CD4-positive, alpha-beta T cell treated with Interleukin-1 beta for 1 hour (primary cell): ENCODE results near the gene PLEKHG7.
A peak's percentile ranks its signal among the peaks of the same experiment; 100 is the strongest.
"Not testable (repeated sequence)": the region's sequence is repeated elsewhere in the genome, so short reads cannot be mapped to it uniquely, and the experiment has no call there.

ENCODE experiments used
- DNase-seq, 2 donors: peaks; one replicate each; pipeline ENCODE4 v3.0.0-alpha.2; 2020 to 2022

PLEKHG7 gene

DNA sequence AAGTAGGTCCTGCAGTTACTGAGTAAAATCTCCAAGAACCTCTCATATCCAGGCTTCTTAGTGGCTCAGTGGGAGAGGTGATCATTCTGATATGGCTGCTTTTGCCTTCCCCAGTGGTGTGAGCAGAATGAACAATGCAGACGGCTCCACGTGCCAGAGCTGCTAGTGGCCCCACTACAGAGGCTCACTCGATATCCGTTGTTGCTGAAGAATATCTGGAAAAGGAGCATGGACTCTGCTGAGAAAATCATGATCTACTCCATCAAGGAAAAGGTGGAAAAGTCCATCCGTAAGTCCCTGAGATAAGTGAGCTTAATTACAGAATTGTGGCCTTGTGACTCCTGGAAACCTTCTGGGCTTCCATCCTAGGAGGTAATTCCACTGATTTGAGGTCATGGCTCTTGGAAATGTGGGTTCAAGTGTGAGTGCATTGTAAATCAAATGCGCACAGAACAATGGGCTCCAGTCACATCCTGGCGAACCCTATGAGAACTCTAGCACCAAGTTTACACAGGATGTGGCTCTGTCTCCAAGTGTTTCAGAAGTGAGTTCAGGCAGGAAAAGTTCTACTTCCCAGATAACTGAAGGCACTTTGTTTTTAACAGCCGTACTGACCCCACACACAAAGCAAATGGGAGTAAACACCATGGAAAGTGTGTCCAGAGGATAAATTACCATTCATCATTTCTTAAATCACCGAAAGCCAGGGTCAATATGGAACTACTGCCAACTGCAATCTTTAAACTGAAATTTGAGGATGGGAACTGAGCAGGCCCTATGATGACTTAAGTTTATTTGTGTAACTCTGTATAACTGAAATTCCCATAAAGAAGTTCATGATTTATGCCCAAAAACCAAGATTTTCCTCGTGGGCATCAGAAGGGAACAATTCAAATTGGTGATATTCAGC lies 51.4 kb downstream of the PLEKHG7 start:
- DNase-seq = no peak

GRCh38 chr12:92756898-92757596 lies 54.3 kb downstream of the PLEKHG7 start:
- no peak for DNase-seq

- DNase-seq = peak in 1 of 2 donors; percentile 3
These were observed 54.9 kb downstream of the PLEKHG7 start for GRCh38 chr12:92757597-92758121.

DNA sequence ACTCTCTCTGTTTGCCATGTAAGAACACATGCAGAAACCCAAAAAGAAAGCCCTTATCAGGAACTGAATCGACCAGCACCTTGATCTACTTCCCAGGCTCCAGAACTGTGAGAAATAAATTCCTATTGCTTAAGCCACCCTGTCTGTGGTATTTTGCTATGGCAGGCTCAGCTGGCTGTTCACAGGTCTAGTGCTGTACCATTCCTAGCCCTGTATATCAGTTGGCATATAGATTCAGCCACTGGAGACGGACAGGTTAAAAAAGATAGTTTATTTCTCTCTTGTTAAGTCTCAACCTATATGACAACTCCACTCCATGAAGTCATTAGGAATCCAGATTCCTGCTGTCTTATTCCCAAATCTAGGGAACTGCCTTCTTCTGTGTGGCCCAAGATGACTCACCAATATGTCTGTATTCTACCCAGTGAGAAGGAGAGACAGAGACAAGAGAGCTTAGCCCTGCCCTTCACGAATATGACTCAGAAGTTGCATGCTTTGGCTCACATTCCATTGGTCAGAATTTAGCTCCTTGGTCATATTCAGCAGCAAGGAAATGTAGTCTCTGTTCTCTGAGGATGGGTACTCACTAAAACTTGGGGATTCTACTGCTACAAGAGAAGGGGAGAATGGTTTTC lies 57.0 kb downstream of the PLEKHG7 start:
- no peak for DNase-seq

GRCh38 chr12:92762773-92763172 lies 60.0 kb downstream of the PLEKHG7 start:
- no peak for DNase-seq

- DNase-seq = no peak
These were observed 62.0 kb downstream of the PLEKHG7 start for GRCh38 chr12:92764831-92765230.

DNA sequence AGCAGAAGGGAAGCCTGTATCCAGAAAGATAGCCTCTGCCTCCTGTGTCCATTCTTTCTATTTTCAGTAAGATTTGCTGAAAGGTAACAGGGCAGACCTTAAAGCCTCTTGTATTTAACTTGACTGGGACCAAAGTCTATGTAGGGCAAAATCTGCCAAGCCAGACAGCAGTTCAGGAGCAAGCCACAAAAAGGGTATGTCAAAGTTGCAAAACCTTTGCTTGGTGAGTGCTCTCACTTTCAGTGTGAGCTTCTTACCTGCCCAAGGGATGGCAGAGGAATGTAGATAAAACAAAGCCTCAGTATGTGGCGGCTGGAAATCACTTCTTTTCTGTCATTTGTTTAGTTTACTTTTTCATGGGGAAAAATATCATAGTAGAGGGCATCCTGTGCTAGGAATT lies 63.1 kb downstream of the PLEKHG7 start:
- no peak for DNase-seq

DNA sequence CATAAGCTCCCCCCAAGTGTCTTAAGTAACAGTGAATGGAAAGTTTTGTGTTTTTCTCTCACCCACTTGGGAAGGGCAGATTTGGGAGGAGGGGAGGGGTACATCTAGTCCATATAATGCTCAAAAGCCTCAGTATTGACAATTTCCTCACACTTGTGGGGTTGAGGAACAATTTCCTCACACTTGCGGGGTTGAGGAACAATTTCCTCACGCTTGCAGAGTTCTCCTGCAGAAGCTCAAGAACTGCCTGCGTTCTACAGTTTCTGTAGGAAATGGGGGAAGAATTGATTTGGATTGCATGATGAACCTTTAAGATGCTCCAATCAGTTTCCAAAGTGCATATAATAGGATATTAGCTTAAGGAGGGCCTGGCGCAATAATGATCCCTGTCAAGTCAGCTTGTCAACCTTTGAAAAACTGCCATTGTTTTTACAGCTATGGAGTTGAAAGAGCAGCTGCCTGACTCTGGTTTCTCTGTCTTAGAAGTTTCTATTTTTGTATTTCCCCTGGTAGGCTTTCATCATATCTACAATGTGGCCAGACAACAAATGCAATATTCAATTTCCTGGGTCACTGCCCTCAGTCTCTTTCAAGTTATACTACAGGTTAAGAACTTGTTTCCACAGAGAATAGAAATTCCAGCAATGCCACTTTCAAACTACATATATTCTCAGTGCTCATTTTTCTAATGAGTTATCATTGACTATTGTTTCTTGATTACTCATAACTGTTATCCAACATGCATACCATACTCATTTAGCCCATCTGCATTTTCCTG lies 66.5 kb downstream of the PLEKHG7 start:
- DNase-seq = no peak

GRCh38 chr12:92771001-92771400 lies 68.2 kb downstream of the PLEKHG7 start:
- no peak for DNase-seq

DNA sequence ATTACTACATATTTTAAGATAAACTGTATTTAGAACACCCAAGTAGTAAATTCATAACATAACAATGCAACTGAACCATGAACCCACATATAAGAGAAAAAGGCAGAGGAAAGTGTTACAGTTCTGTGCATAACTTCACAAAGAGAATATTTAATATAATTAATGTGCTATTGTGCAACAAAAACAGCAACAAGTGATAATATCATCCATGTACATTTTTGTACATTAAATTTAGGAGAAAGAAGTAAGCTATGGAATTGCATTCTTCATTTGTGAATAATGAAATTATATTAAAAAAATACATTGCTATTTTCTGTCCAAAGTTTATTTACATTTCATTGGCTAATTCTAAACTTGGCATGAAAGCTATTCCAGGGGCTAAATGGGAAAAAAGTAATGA lies 72.6 kb downstream of the PLEKHG7 start:
- DNase-seq = no peak

GRCh38 chr12:92778525-92778924 lies 75.7 kb downstream of the PLEKHG7 start:
- no peak for DNase-seq

GRCh38 chr12:92779902-92780301 lies 77.1 kb downstream of the PLEKHG7 start:
- no peak for DNase-seq

DNA sequence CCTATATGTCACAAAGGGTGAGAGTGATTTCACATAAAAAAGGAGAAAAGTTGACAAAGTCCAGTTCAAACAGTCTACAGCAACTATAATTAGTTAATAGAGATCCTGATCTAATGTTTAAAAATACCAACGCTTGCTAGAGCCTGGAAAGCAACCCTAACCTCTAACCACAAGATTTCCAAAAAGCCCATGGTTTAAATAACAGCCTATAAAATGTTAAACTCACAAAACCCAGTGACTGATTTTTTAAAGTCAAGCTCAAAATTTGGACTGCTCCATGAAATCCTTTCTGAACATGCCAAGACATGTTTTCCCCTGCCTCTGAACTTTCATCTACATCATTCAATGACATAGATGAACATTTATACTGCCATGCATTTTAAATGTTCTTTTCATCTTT lies 81.6 kb downstream of the PLEKHG7 start:
- DNase-seq = no peak

GRCh38 chr12:92784797-92785562 lies 82.2 kb downstream of the PLEKHG7 start:
- DNase-seq = peak; percentile 16 to 74

- DNase-seq = no peak
These were observed 82.8 kb downstream of the PLEKHG7 start for GRCh38 chr12:92785563-92785950.

DNA sequence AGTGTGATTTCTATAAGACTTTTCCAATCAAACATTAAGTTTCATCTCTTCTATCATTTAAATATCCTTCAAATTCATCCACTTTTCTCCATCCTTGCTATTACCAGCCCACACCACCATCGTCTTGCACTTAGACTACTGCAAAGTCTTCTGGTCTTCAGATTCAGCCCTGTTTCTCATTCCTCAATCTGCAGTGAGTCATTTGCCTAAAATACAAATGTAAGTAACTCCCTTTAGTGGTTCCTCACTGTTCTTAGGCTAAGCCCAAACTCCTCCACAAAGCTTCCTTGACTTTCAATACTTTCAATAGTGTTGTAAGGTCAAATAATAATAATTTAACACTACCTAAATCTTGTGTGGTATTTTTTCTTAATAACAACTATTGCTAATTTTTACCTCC lies 83.3 kb downstream of the PLEKHG7 start:
- DNase-seq = no peak

- not testable (repeated sequence) for DNase-seq
These were observed 91.6 kb downstream of the PLEKHG7 start for GRCh38 chr12:92794356-92794755.

DNA sequence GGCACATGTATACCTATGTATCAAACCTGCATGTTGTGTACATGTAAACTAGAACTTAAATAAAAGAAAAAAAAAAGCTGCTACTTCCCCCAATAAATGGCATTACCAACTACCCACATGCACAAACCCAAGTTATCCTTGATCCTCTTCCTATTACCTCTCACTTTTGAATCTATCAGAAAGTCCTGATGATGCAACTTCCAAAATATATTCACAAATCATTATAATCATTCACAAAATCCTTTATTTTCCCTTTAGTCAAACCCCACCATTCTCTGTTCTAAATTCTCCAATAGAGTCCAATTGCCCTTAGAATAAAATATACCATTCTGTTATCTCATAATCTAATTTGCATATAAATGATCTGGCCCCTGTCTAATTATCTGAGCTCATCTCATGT lies 92.0 kb downstream of the PLEKHG7 start:
- DNase-seq = no peak

DNA sequence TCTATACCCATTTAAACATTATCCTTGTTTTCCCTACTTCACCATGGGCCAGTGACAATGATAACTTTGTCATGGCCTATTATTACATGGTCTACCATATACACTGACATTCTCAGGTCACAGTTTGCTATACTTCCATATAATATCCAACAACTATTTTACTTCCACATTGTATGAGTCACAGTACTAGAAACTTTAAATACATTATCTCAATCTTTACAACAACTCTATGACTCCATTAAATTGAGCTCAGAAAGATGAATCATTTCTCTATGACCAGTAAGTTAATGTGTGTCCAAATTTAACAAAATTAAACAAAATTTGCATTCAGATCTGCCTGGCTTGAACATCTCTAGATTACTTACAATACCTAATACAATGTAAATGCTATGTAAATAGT lies 93.9 kb downstream of the PLEKHG7 start:
- DNase-seq = no peak

- no peak for DNase-seq
These were observed 100.1 kb downstream of the PLEKHG7 start for GRCh38 chr12:92802906-92803305.

- no peak for DNase-seq
These were observed 101.1 kb downstream of the PLEKHG7 start for GRCh38 chr12:92803903-92804302.

- DNase-seq = no peak
These were observed 107.6 kb downstream of the PLEKHG7 start for GRCh38 chr12:92810370-92810769.
